GM12878 (cell line): ENCODE data around the gene LSM3.
A peak's percentile ranks its signal among the peaks of the same experiment; 100 is the strongest.

Experiments used
- PBX3 ChIP-seq: IDR thresholded peaks from 2 replicates; pipeline ENCODE4 v1.6.1; 2011; ENCODE audit warnings: mild to moderate bottlenecking, low read depth, low read length, moderate library complexity; ENCODE audit not compliant: insufficient replicate concordance
- TF ChIP-seq, protein P1 (sequence below), 3 experiments: IDR thresholded peaks in 2 of 3; conservative IDR thresholded peaks in 1 of 3; 2 replicates each; pipeline ENCODE4 v1.5.1; 2011; ENCODE audit warnings: low read depth in 3 of 3, low read length in 3 of 3, mild to moderate bottlenecking in 3 of 3, control low read depth in 2 of 3, moderate library complexity in 2 of 3, inconsistent platforms in 1 of 3, mixed read lengths in 1 of 3; ENCODE audit not compliant: control insufficient read depth in 2 of 3, insufficient read depth in 1 of 3; ENCODE audit errors: extremely low read depth in 1 of 3

- TF ChIP-seq, protein P1, sequence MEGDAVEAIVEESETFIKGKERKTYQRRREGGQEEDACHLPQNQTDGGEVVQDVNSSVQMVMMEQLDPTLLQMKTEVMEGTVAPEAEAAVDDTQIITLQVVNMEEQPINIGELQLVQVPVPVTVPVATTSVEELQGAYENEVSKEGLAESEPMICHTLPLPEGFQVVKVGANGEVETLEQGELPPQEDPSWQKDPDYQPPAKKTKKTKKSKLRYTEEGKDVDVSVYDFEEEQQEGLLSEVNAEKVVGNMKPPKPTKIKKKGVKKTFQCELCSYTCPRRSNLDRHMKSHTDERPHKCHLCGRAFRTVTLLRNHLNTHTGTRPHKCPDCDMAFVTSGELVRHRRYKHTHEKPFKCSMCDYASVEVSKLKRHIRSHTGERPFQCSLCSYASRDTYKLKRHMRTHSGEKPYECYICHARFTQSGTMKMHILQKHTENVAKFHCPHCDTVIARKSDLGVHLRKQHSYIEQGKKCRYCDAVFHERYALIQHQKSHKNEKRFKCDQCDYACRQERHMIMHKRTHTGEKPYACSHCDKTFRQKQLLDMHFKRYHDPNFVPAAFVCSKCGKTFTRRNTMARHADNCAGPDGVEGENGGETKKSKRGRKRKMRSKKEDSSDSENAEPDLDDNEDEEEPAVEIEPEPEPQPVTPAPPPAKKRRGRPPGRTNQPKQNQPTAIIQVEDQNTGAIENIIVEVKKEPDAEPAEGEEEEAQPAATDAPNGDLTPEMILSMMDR (IDR thresholded peaks at IDR 0.05 in 2 of 3, conservative IDR thresholded peaks at IDR 0.05 in 1 of 3; ENCODE audit: control insufficient read depth in 2 of 3, extremely low read depth in 1 of 3, insufficient read depth in 1 of 3, low read depth in 3 of 3, low read length in 3 of 3): peak; percentile 9 to 47 (median 27); a peak in 5 of 6 replicates
- TF ChIP-seq PBX3: no peak
These were observed 37.8 kb downstream of the LSM3 start for GRCh38 chr3:14216257-14217048.
